Mucosa of descending colon (tissue), 3 donors: ENCODE results near the gene ZSCAN5A. TPM values are rescaled to one million over a fixed set of nuclear protein-coding genes. Genes with fewer than 3 reads are reported as not detected.
"Not testable (repeated sequence)": the region's sequence is repeated elsewhere in the genome, so short reads cannot be mapped to it uniquely, and the experiment has no call there.

Experiments used
- ATAC-seq: fragments of 200-7000 bp; cut with Tn5 transposase; one replicate; pipeline ENCODE4 v1.9.1; 2020; ENCODE audit warnings: mild to moderate bottlenecking, moderate library complexity
- DNase-seq, 3 donors: peaks; one replicate each; pipeline ENCODE4 v3.0.0-alpha.2; 2020
- H3K36me3 ChIP-seq: fragments of 200-600 bp; one replicate; pipeline ENCODE4 v1.8.0; 2021; ENCODE audit warnings: low read depth, mild to moderate bottlenecking
- H3K4me1 ChIP-seq: fragments of 200-600 bp; one replicate; pipeline ENCODE4 v1.8.0; 2021; ENCODE audit warnings: low read depth, mild to moderate bottlenecking
- H3K4me3 ChIP-seq: fragments of 200-600 bp; one replicate; pipeline ENCODE4 v1.8.0; 2021; ENCODE audit warnings: mild to moderate bottlenecking
- H3K9me3 ChIP-seq: fragments of 200-600 bp; one replicate; pipeline ENCODE4 v1.8.0; 2021; ENCODE audit warnings: mild to moderate bottlenecking
- CTCF ChIP-seq: fragments of 200-600 bp; IDR thresholded peaks from one replicate; pipeline ENCODE4 v1.8.0; 2022; ENCODE audit warnings: antibody characterized with exemption, mild to moderate bottlenecking
- intact Hi-C, 2 donors: fragments of 100-400 bp; cut with DNase I in 1 of 2; cut with micrococcal nuclease in 1 of 2; formaldehyde crosslinking; loops; one replicate each; pipeline versions ENCODE4 v1.11.0 to v1.11.1; 2022; cut with DNase I, micrococcal nuclease
- total RNA-seq, 3 donors: library from RNA; stranded (reverse); fragmentation: NEBNext Ultra II Directional in 2 of 3; extraction: Animal tissue kit (Norgen Biotek cat#: 25700) in 2 of 3; gene quantifications; one replicate each; pipeline versions ENCODE4 v1.2.1 to v1.2.4, GENCODE V29; 2021 to 2023
- donor health status: DM: no; HTN: no; CAD: no; lungs with moderate emphysema.
- donor health status: DM: no; HTN: no; CAD: no.
- donor health status: DM: no; HTN: yes; CAD: no.

The ZSCAN5A gene
- total RNA-seq, 3 donors from 2014 or later: 10.5 to 24.0 (median 14.3) TPM

- no peaks in the 10 kb centered on the region for H3K4me1 ChIP-seq
- DNase-seq: no peak
- no peaks in the 10 kb centered on the region for H3K36me3 ChIP-seq
- no peak for TF ChIP-seq CTCF
- H3K9me3 ChIP-seq: no peaks in the 10 kb centered on the region
- intact Hi-C loops: no loop called here
- no peak for ATAC-seq
- no peak overlapping the region for H3K4me3 ChIP-seq
Measured at GRCh38 chr19:56269348-56269747, 45.3 kb downstream of the ZSCAN5A start.

GRCh38 chr19:56266051-56266450 lies 48.6 kb downstream of the ZSCAN5A start:
- no peaks in the 10 kb centered on the region for H3K4me1 ChIP-seq
- H3K4me3 ChIP-seq: no peak overlapping the region
- no peaks in the 10 kb centered on the region for H3K9me3 ChIP-seq
- no peaks in the 10 kb centered on the region for H3K36me3 ChIP-seq
- TF ChIP-seq CTCF: no peak
- intact Hi-C loops: no loop called here
- ATAC-seq (no peak), DNase-seq (no peak)

GRCh38 chr19:56263319-56263718 lies 51.3 kb downstream of the ZSCAN5A start:
- intact Hi-C loops: no loop called here
- H3K36me3 ChIP-seq: no peaks in the 10 kb centered on the region
- no peaks in the 10 kb centered on the region for H3K4me1 ChIP-seq
- DNase-seq: no peak
- H3K4me3 ChIP-seq: no peak overlapping the region
- no peak for TF ChIP-seq CTCF
- ATAC-seq: no peak
- H3K9me3 ChIP-seq: no peaks in the 10 kb centered on the region

- intact Hi-C loops, DNase-seq, H3K4me3 ChIP-seq, ATAC-seq, H3K9me3 ChIP-seq, H3K36me3 ChIP-seq, H3K4me1 ChIP-seq: not testable (repeated sequence)
Measured at GRCh38 chr19:56261932-56262331, 52.7 kb downstream of the ZSCAN5A start.

- intact Hi-C loops: no loop called here
- no peak for ATAC-seq
- TF ChIP-seq CTCF: no peak
- H3K36me3 ChIP-seq: no peaks in the 10 kb centered on the region
- DNase-seq: no peak
- no peaks in the 10 kb centered on the region for H3K4me1 ChIP-seq
- no peaks in the 10 kb centered on the region for H3K9me3 ChIP-seq
- H3K4me3 ChIP-seq: no peak overlapping the region
Measured at GRCh38 chr19:56261145-56261544, 53.5 kb downstream of the ZSCAN5A start.

GRCh38 chr19:56258272-56258671 lies 56.4 kb downstream of the ZSCAN5A start:
- Histone ChIP-seq H3K4me1 (no peaks in the 10 kb centered on the region), H3K9me3 (no peaks in the 10 kb centered on the region), H3K36me3 (no peaks in the 10 kb centered on the region), H3K4me3 (no peak overlapping the region)
- DNase-seq (no peak), ATAC-seq (no peak)
- TF ChIP-seq CTCF: no peak
- intact Hi-C loops: no loop called here
